CD4-positive, alpha-beta T cell treated with Interferon alpha-2 for 1 hour (primary cell): Measurements from ENCODE around the gene PI4KA.

Experiments used
- DNase-seq, 2 donors: peaks; one replicate each; pipeline ENCODE4 v3.0.0-alpha.2; 2020 to 2022

PI4KA gene

GRCh38 chr22:20881869-20882815, 23.5 kb upstream of the PI4KA start:
- DNase-seq: no peak

GRCh38 chr22:20881231-20881630, 22.6 kb upstream of the PI4KA start:
- DNase-seq: no peak

- DNase-seq: no peak
Observed at GRCh38 chr22:20877715-20878114, 19.1 kb upstream of the PI4KA start.

GRCh38 chr22:20875296-20875695, 16.7 kb upstream of the PI4KA start:
- DNase-seq: no peak

- no peak for DNase-seq
Observed at GRCh38 chr22:20873214-20873613, 14.6 kb upstream of the PI4KA start.

GRCh38 chr22:20869234-20869633, 10.6 kb upstream of the PI4KA start:
- DNase-seq: no peak

- no peak for DNase-seq
Observed at GRCh38 chr22:20868025-20868962, 9.7 kb upstream of the PI4KA start.

- peak; percentile 7 to 43 for DNase-seq
Observed at GRCh38 chr22:20867179-20868024, 8.8 kb upstream of the PI4KA start.

GRCh38 chr22:20866736-20867135, 8.1 kb upstream of the PI4KA start:
- no peak for DNase-seq

- DNase-seq: no peak
Observed at GRCh38 chr22:20865875-20866445, 7.3 kb upstream of the PI4KA start.

GRCh38 chr22:20865331-20865730, 6.7 kb upstream of the PI4KA start:
- DNase-seq: no peak

- DNase-seq: no peak
Observed at GRCh38 chr22:20864186-20864908, 5.7 kb upstream of the PI4KA start.

GRCh38 chr22:20863366-20863765, 4.8 kb upstream of the PI4KA start:
- DNase-seq: no peak

GRCh38 chr22:20862540-20862939, 3.9 kb upstream of the PI4KA start:
- DNase-seq: no peak

- no peak for DNase-seq
Observed at GRCh38 chr22:20859615-20860014, 1.0 kb upstream of the PI4KA start.

GRCh38 chr22:20857838-20858614, 585 bp downstream of the PI4KA start:
- peak; percentile 80 to 88 for DNase-seq

- DNase-seq: no peak
Observed at GRCh38 chr22:20857247-20857643, 1.4 kb downstream of the PI4KA start.

- no peak for DNase-seq
Observed at GRCh38 chr22:20853236-20853660, 5.4 kb downstream of the PI4KA start.

- DNase-seq: no peak
Observed at GRCh38 chr22:20852503-20852902, 6.1 kb downstream of the PI4KA start.

GRCh38 chr22:20852076-20852475, 6.5 kb downstream of the PI4KA start:
- no peak for DNase-seq
